WTC11 (cell line): ENCODE data around the gene ELAPOR1. TPM values are rescaled to one million over a fixed set of nuclear protein-coding genes. Genes with fewer than 3 reads are reported as not detected.
"Not testable (repeated sequence)": the region's sequence is repeated elsewhere in the genome, so short reads cannot be mapped to it uniquely, and the experiment has no call there.

Experiments used
- ATAC-seq: fragments of 200-7000 bp; cut with Tn5 transposase; 2 replicates; pipeline ENCODE4 v1.10.0; 2021; ENCODE audit warnings: mild to moderate bottlenecking, moderate library complexity
- CTCF ChIA-PET: fragments of 300-600 bp; sonication (Branson Sonifier 250); formaldehyde crosslinking; loops from one replicate; lab custom pipeline; 2021; ENCODE audit warnings: antibody characterized with exemption; lab: Charles Lee
- POLR2A ChIA-PET: fragments of 350-600 bp; sonication (Branson Sonifier 250); formaldehyde crosslinking; loops from one replicate; lab custom pipeline; 2021; ENCODE audit warnings: antibody characterized with exemption; lab: Charles Lee
- DNase-seq: peaks from one replicate; pipeline ENCODE4 v3.0.0; 2021; ENCODE audit warnings: low spot score
- H3K27ac Mint-ChIP-seq: 2 replicates; pipeline ENCODE4 v1.8.0; 2021; ENCODE audit warnings: mixed read lengths
- H3K27me3 Mint-ChIP-seq: 2 replicates; pipeline ENCODE4 v1.8.0; 2021; ENCODE audit warnings: low read depth, mild to moderate bottlenecking, moderate library complexity, mixed read lengths
- H3K36me3 Mint-ChIP-seq: 2 replicates; pipeline ENCODE4 v1.8.0; 2021; ENCODE audit warnings: mixed read lengths
- H3K4me1 Mint-ChIP-seq: 2 replicates; pipeline ENCODE4 v1.8.0; 2022; ENCODE audit warnings: mixed read lengths
- H3K4me3 Mint-ChIP-seq: 2 replicates; pipeline ENCODE4 v1.8.0; 2021; ENCODE audit warnings: mild to moderate bottlenecking, moderate library complexity, mixed read lengths
- H3K9me3 Mint-ChIP-seq: 2 replicates; pipeline ENCODE4 v1.8.0; 2021; ENCODE audit warnings: mixed read lengths
- CBFB ChIP-seq: sonication (generic); formaldehyde crosslinking; IDR thresholded peaks from 2 replicates; pipeline ENCODE4 v1.8.1; 2022; ENCODE audit warnings: mild to moderate bottlenecking, low read depth, missing genetic modification reagents
- CREB1 ChIP-seq: sonication (generic); formaldehyde crosslinking; IDR thresholded peaks from 2 replicates; pipeline ENCODE4 v1.8.0; 2023; ENCODE audit warnings: mild to moderate bottlenecking, missing genetic modification reagents
- CREM ChIP-seq: sonication (generic); formaldehyde crosslinking; IDR thresholded peaks from 2 replicates; pipeline ENCODE4 v1.8.1; 2022; ENCODE audit warnings: mild to moderate bottlenecking, missing genetic modification reagents, moderate library complexity
- JUN ChIP-seq: sonication (generic); formaldehyde crosslinking; IDR thresholded peaks from 2 replicates; pipeline ENCODE4 v1.8.0; 2023; ENCODE audit warnings: mild to moderate bottlenecking, missing genetic modification reagents
- KAT7 ChIP-seq: sonication (generic); formaldehyde crosslinking; IDR thresholded peaks from 2 replicates; pipeline ENCODE4 v1.8.1; 2023; ENCODE audit warnings: missing genetic modification reagents, mild to moderate bottlenecking, borderline replicate concordance
- OVOL2 ChIP-seq: fragments of 250-450 bp; sonication (Bioruptor Pico); IDR thresholded peaks from 2 replicates; pipeline ENCODE4 v1.9.0; 2021; ENCODE audit warnings: mild to moderate bottlenecking, borderline replicate concordance
- SMAD3 ChIP-seq: sonication (generic); formaldehyde crosslinking; IDR thresholded peaks from 2 replicates; pipeline ENCODE4 v1.8.0; 2022; ENCODE audit warnings: missing genetic modification reagents, mild to moderate bottlenecking, borderline replicate concordance
- SOX15 ChIP-seq: fragments of 250-450 bp; sonication (Bioruptor Pico); IDR thresholded peaks from 2 replicates; pipeline ENCODE4 v1.9.0; 2021; ENCODE audit warnings: mild to moderate bottlenecking
- ZBTB21 ChIP-seq: sonication (generic); formaldehyde crosslinking; IDR thresholded peaks from 2 replicates; pipeline ENCODE4 v1.8.1; 2023; ENCODE audit warnings: mild to moderate bottlenecking, missing genetic modification reagents, borderline replicate concordance
- ZNF138 ChIP-seq: sonication (generic); formaldehyde crosslinking; conservative IDR thresholded peaks from 2 replicates; pipeline ENCODE4 v1.8.1; 2022; ENCODE audit warnings: mild to moderate bottlenecking, moderate library complexity, missing genetic modification reagents
- ZNF416 ChIP-seq: fragments of 250-450 bp; sonication (Bioruptor Pico); IDR thresholded peaks from 2 replicates; pipeline ENCODE4 v1.9.0; 2021; ENCODE audit warnings: mild to moderate bottlenecking, inconsistent platforms
- ZNF671 ChIP-seq: fragments of 250-450 bp; sonication (Bioruptor Pico); IDR thresholded peaks from 2 replicates; pipeline ENCODE4 v1.8.0; 2021; ENCODE audit warnings: mild to moderate bottlenecking
- total RNA-seq: library from RNA; stranded (reverse); gene quantifications from 3 replicates; pipeline ENCODE4 v1.2.3, GENCODE V29; 2021
- TF ChIP-seq, protein P1 (sequence below): sonication (generic); formaldehyde crosslinking; IDR thresholded peaks from 2 replicates; pipeline ENCODE4 v1.8.0; 2023; ENCODE audit warnings: missing genetic modification reagents, mild to moderate bottlenecking, borderline replicate concordance
- TF ChIP-seq, protein P2 (sequence below): fragments of 250-450 bp; sonication (Bioruptor Pico); IDR thresholded peaks from 2 replicates; pipeline ENCODE4 v1.9.0; 2021; ENCODE audit warnings: mild to moderate bottlenecking
- TF ChIP-seq, protein P3 (sequence below): sonication (generic); formaldehyde crosslinking; IDR thresholded peaks from 2 replicates; pipeline ENCODE4 v1.8.1; 2022; ENCODE audit warnings: low read depth, mild to moderate bottlenecking, moderate library complexity, missing genetic modification reagents, borderline replicate concordance
- TF ChIP-seq, protein P4 (sequence below): sonication (generic); formaldehyde crosslinking; IDR thresholded peaks from 2 replicates; pipeline ENCODE4 v1.8.1; 2022; ENCODE audit warnings: low read depth, missing genetic modification reagents, borderline replicate concordance

ELAPOR1 gene
- total RNA-seq, 1 experiment from 2014 or later = 1.1 TPM

DNA sequence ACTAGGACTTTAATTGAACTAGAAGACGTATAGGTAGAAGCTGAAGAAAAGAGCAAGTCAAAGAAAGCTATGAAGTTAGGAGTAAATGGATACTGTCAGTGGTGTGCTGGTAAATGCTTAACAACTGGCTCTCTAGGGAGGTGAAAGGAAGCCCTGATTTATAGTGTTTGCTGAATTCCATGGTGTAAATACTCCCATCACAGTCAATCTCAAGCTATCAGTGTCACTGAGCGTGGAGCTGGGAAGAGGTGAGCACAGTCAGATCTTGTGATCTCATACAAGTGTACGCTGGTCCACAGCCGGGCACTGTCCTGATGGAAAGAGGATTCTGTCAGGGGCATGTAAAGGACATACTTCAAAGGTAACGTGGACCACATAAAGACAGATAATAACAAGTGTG lies 28.3 kb downstream of the ELAPOR1 start (continued):
- TF ChIP-seq CREM (CRISPR knock-in tag) (no peak), SOX15 (CRISPR knock-in tag) (no peak), ZNF138 (CRISPR knock-in tag) (no peak), JUN (CRISPR knock-in tag) (no peak)

DNA sequence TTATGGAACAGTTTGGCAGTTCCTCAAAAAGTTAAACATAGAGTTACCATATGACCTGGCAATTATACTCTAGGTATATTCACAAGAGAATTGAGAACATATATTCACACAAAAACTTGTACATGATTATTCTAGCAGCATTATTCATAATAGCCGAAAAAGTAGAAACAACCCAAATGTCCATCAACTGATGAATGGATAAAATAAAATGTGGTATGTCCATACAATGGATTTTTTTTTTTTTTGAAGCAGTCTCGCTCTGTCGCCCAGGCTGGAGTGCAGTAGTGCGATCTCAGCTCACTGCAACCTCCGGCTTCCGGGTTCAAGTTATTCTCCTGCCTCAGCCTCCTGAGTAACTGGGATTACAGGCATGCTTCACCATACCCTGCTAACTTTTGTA lies 28.8 kb downstream of the ELAPOR1 start:
- H3K36me3 Mint-ChIP-seq, POLR2A ChIA-PET, H3K27me3 Mint-ChIP-seq, H3K4me1 Mint-ChIP-seq, DNase-seq, H3K4me3 Mint-ChIP-seq, H3K9me3 Mint-ChIP-seq, ATAC-seq, H3K27ac Mint-ChIP-seq: not testable (repeated sequence)
- CTCF ChIA-PET = interaction anchor here (1.0 kb wide), 1 partner anchor 59 kb away, joined by 3 read pairs; no protein-coding TSS in a partner anchor

DNA sequence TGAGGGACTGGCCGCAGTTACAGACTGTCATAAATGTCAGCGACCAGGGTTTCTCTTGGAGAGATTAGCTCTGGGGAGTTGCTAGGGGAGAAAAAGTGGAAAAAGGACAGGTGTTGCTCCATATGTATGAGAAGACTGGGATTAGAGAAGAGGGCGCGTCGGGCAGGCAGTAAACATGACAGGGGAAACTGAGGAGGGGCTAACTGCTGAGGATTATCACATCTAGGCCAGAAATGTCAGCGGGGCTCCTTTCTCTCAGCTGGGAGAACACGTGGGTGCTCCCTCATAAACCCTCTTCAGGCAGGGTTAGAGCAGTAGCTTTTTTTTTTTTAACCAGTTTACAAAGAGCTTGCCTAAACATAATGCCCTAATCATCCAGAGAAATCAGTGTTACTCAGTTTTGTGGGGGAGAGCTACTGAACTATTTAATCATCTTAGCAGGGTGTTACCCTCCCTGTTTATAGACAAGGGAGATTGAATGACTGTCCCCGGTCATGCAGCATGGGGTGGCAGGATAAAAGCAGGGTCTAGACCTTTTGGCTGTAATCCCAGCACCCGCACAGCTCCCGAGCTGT lies 35.2 kb downstream of the ELAPOR1 start:
- ChIA-PET POLR2A (no interaction called here), CTCF (interaction anchor here (1.2 to 2.0 kb wide), 3 partner anchors 42 to 491 kb away, joined by 3 to 5 read pairs (median 5); no protein-coding TSS in a partner anchor)
- Mint-ChIP-seq H3K9me3 (no peaks in the 10 kb centered on the region), H3K27ac (no peak overlapping the region), H3K4me1 (peaks cover 7% of the 10 kb centered on the region), H3K36me3 (no peaks in the 10 kb centered on the region), H3K27me3 (no peaks in the 10 kb centered on the region; the same call in 1 of the 2 replicates), H3K4me3 (no peak overlapping the region)
- ATAC-seq (no peak), DNase-seq (no peak)
- TF ChIP-seq SMAD3 (CRISPR knock-in tag) (no peak), CBFB (CRISPR knock-in tag) (no peak), OVOL2 (no peak), ZBTB21 (no peak), ZNF416 (CRISPR knock-in tag) (no peak), ZNF671 (CRISPR knock-in tag) (no peak), CREB1 (CRISPR knock-in tag) (no peak), KAT7 (CRISPR knock-in tag) (no peak)
- TF ChIP-seq, protein P1, sequence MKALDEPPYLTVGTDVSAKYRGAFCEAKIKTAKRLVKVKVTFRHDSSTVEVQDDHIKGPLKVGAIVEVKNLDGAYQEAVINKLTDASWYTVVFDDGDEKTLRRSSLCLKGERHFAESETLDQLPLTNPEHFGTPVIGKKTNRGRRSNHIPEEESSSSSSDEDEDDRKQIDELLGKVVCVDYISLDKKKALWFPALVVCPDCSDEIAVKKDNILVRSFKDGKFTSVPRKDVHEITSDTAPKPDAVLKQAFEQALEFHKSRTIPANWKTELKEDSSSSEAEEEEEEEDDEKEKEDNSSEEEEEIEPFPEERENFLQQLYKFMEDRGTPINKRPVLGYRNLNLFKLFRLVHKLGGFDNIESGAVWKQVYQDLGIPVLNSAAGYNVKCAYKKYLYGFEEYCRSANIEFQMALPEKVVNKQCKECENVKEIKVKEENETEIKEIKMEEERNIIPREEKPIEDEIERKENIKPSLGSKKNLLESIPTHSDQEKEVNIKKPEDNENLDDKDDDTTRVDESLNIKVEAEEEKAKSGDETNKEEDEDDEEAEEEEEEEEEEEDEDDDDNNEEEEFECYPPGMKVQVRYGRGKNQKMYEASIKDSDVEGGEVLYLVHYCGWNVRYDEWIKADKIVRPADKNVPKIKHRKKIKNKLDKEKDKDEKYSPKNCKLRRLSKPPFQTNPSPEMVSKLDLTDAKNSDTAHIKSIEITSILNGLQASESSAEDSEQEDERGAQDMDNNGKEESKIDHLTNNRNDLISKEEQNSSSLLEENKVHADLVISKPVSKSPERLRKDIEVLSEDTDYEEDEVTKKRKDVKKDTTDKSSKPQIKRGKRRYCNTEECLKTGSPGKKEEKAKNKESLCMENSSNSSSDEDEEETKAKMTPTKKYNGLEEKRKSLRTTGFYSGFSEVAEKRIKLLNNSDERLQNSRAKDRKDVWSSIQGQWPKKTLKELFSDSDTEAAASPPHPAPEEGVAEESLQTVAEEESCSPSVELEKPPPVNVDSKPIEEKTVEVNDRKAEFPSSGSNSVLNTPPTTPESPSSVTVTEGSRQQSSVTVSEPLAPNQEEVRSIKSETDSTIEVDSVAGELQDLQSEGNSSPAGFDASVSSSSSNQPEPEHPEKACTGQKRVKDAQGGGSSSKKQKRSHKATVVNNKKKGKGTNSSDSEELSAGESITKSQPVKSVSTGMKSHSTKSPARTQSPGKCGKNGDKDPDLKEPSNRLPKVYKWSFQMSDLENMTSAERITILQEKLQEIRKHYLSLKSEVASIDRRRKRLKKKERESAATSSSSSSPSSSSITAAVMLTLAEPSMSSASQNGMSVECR (CRISPR knock-in tag) = no peak
- TF ChIP-seq, protein P2, sequence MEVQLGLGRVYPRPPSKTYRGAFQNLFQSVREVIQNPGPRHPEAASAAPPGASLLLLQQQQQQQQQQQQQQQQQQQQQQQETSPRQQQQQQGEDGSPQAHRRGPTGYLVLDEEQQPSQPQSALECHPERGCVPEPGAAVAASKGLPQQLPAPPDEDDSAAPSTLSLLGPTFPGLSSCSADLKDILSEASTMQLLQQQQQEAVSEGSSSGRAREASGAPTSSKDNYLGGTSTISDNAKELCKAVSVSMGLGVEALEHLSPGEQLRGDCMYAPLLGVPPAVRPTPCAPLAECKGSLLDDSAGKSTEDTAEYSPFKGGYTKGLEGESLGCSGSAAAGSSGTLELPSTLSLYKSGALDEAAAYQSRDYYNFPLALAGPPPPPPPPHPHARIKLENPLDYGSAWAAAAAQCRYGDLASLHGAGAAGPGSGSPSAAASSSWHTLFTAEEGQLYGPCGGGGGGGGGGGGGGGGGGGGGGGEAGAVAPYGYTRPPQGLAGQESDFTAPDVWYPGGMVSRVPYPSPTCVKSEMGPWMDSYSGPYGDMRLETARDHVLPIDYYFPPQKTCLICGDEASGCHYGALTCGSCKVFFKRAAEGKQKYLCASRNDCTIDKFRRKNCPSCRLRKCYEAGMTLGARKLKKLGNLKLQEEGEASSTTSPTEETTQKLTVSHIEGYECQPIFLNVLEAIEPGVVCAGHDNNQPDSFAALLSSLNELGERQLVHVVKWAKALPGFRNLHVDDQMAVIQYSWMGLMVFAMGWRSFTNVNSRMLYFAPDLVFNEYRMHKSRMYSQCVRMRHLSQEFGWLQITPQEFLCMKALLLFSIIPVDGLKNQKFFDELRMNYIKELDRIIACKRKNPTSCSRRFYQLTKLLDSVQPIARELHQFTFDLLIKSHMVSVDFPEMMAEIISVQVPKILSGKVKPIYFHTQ (CRISPR knock-in tag) = no peak
- TF ChIP-seq, protein P3, sequence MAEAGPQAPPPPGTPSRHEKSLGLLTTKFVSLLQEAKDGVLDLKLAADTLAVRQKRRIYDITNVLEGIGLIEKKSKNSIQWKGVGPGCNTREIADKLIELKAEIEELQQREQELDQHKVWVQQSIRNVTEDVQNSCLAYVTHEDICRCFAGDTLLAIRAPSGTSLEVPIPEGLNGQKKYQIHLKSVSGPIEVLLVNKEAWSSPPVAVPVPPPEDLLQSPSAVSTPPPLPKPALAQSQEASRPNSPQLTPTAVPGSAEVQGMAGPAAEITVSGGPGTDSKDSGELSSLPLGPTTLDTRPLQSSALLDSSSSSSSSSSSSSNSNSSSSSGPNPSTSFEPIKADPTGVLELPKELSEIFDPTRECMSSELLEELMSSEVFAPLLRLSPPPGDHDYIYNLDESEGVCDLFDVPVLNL (CRISPR knock-in tag) = no peak
- TF ChIP-seq, protein P4, sequence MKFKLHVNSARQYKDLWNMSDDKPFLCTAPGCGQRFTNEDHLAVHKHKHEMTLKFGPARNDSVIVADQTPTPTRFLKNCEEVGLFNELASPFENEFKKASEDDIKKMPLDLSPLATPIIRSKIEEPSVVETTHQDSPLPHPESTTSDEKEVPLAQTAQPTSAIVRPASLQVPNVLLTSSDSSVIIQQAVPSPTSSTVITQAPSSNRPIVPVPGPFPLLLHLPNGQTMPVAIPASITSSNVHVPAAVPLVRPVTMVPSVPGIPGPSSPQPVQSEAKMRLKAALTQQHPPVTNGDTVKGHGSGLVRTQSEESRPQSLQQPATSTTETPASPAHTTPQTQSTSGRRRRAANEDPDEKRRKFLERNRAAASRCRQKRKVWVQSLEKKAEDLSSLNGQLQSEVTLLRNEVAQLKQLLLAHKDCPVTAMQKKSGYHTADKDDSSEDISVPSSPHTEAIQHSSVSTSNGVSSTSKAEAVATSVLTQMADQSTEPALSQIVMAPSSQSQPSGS = no peak
